Neural cell (in vitro differentiated cells): ENCODE data around the gene CABCOCO1. TPM values are rescaled to one million over a fixed set of nuclear protein-coding genes. Genes with fewer than 3 reads are reported as not detected.

Experiments used
- H2AFZ ChIP-seq: fragments of 200-600, 300-800 bp; sonication (generic), shearing (Covaris generic); 2 replicates; pipeline ENCODE4 v1.6.0; 2014; ENCODE audit warnings: low read depth, mild to moderate bottlenecking, antibody characterized with exemption, low read length, moderate library complexity
- H3F3A ChIP-seq: fragments of 200-600 bp; shearing (Covaris generic); 2 replicates; pipeline ENCODE4 v1.6.1; 2016; ENCODE audit warnings: mild to moderate bottlenecking, moderate library complexity, mixed read lengths, antibody characterized with exemption, low read length; ENCODE audit not compliant: insufficient read depth, poor library complexity, severe bottlenecking
- H3K27ac ChIP-seq: fragments of 200-600, 300-800 bp; sonication (generic), shearing (Covaris generic); 2 replicates; pipeline ENCODE4 v1.5.1; 2014; ENCODE audit warnings: mild to moderate bottlenecking, low read length, moderate library complexity
- H3K27me3 ChIP-seq: fragments of 300-800, 200-600 bp; sonication (generic), shearing (Covaris generic); 2 replicates; pipeline ENCODE4 v1.6.0; 2014; ENCODE audit warnings: mild to moderate bottlenecking, low read depth, low read length, moderate library complexity; ENCODE audit not compliant: insufficient read depth
- H3K36me3 ChIP-seq: fragments of 300-800, 200-600 bp; sonication (generic), shearing (Covaris generic); 2 replicates; pipeline ENCODE4 v1.5.1; 2014; ENCODE audit warnings: mild to moderate bottlenecking, antibody characterized with exemption, low read length, moderate library complexity; ENCODE audit not compliant: insufficient read depth
- H3K4me2 ChIP-seq: fragments of 300-800, 200-600 bp; sonication (generic), shearing (Covaris generic); 2 replicates; pipeline ENCODE4 v1.6.0; 2014; ENCODE audit warnings: mild to moderate bottlenecking, low read length
- H3K4me3 ChIP-seq: fragments of 300-800, 200-600 bp; sonication (generic), shearing (Covaris generic); 2 replicates; pipeline ENCODE4 v1.5.1; 2014; ENCODE audit warnings: mild to moderate bottlenecking, low read length, moderate library complexity
- H3K79me2 ChIP-seq: fragments of 200-600 bp; shearing (Covaris generic); replicated peaks from 2 replicates; pipeline ENCODE4 v1.6.0; 2014; ENCODE audit warnings: mild to moderate bottlenecking, low read length, moderate library complexity; ENCODE audit not compliant: insufficient read depth
- H3K9ac ChIP-seq: fragments of 300-800, 200-600 bp; sonication (generic), shearing (Covaris generic); 2 replicates; pipeline ENCODE4 v1.6.1; 2016; ENCODE audit warnings: mild to moderate bottlenecking, low read length, mixed read lengths
- H3K9me2 ChIP-seq: fragments of 200-600 bp; shearing (Covaris generic); 2 replicates; pipeline ENCODE4 v1.6.1; 2016; ENCODE audit warnings: mild to moderate bottlenecking, low read length, mixed read lengths; ENCODE audit not compliant: insufficient read depth
- H3K9me3 ChIP-seq: fragments of 200-600, 300-800 bp; sonication (generic), shearing (Covaris generic); 2 replicates; pipeline ENCODE4 v1.6.1; 2016; ENCODE audit warnings: mild to moderate bottlenecking, mixed run types, low read length, moderate library complexity, mixed read lengths
- H4K20me1 ChIP-seq: fragments of 200-600 bp; shearing (Covaris generic); 2 replicates; pipeline ENCODE4 v1.6.1; 2016; ENCODE audit warnings: mild to moderate bottlenecking, mixed run types; ENCODE audit not compliant: insufficient read depth
- EP300 ChIP-seq: fragments of 450-650 bp; conservative IDR thresholded peaks from 2 replicates; pipeline ENCODE4 v1.6.1; 2014; ENCODE audit warnings: antibody characterized with exemption, mild to moderate bottlenecking, moderate library complexity; ENCODE audit not compliant: poor library complexity, severe bottlenecking
- EZH2 ChIP-seq: fragments of 200-600, 300-800 bp; shearing (Covaris generic), sonication (generic); IDR thresholded peaks from 2 replicates; pipeline ENCODE4 v1.6.1; 2014; ENCODE audit warnings: antibody characterized with exemption, low read length, borderline replicate concordance, mild to moderate bottlenecking; ENCODE audit not compliant: insufficient read depth, poor library complexity, severe bottlenecking
- MXI1 ChIP-seq: fragments of 450-650 bp; conservative IDR thresholded peaks from 2 replicates; pipeline ENCODE4 v1.6.1; 2014; ENCODE audit warnings: antibody characterized with exemption, mild to moderate bottlenecking; ENCODE audit not compliant: poor library complexity, severe bottlenecking
- POLR2AphosphoS5 ChIP-seq: IDR thresholded peaks from 2 replicates; pipeline ENCODE4 v1.6.1; 2012
- RAD21 ChIP-seq: fragments of 450-650 bp; conservative IDR thresholded peaks from 2 replicates; pipeline ENCODE4 v1.6.1; 2014; ENCODE audit warnings: antibody characterized with exemption, mild to moderate bottlenecking, moderate library complexity
- SMC3 ChIP-seq: fragments of 450-650 bp; conservative IDR thresholded peaks from 2 replicates; pipeline ENCODE4 v1.6.1; 2014; ENCODE audit warnings: antibody characterized with exemption, mild to moderate bottlenecking, moderate library complexity; ENCODE audit not compliant: poor library complexity
- TAF1 ChIP-seq: IDR thresholded peaks from 2 replicates; pipeline ENCODE4 v1.6.1; 2012; ENCODE audit warnings: low read depth
- polyA plus RNA-seq: library from polyadenylated mRNA; depleted of rRNA; stranded (reverse); fragments of >200 nt; gene quantifications from 2 replicates; pipeline ENCODE4 v1.2.3, GENCODE V29; 2014
- TF ChIP-seq, protein P1 (sequence below): fragments of 450-650 bp; IDR thresholded peaks from 2 replicates; pipeline ENCODE4 v1.5.1; 2014; ENCODE audit warnings: antibody characterized with exemption, mild to moderate bottlenecking, moderate library complexity; ENCODE audit not compliant: poor library complexity, severe bottlenecking
- TF ChIP-seq, protein P2 (sequence below): IDR thresholded peaks from 2 replicates; pipeline ENCODE4 v1.6.1; 2012; ENCODE audit warnings: borderline replicate concordance

CABCOCO1 gene
- polyA plus RNA-seq, 1 donor from 2014 or later: 0.31 TPM

GRCh38 chr10:61664985-61665384 is 2.3 kb downstream of the CABCOCO1 start:
- no peaks in the 10 kb centered on the region for H3F3A ChIP-seq

DNA sequence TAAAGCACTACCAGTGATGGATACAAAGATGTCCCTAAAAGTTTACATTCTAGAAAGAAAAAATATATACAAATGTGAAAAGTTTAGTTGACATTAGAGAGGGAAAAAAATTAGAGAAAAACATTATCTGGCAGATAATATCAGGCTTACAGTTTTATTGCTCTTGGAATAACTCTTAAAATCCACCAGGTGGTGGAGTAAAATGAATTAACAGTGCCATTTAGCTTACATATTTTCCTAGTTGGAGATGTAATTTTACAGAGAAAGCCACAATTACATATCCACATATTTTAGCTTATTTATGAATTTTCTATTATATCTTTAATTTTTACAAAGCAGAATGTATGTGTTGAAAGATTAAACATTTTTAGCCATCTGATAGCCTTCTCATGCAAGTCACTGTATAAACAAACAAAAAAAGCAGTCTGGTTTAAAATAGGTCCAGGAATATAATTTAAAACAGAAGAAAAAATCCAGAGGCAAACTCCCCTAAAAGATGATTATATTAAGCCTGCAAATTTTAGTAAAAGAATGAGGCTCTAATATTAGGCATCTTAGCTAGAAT is 6.5 kb downstream of the CABCOCO1 start:
- Histone ChIP-seq H4K20me1 (no peaks in the 10 kb centered on the region), H3K36me3 (no peaks in the 10 kb centered on the region), H3K4me2 (no peak overlapping the region), H3K9me2 (no peaks in the 10 kb centered on the region), H3K9ac (no peak overlapping the region), H3K27ac (no peak overlapping the region), H2AFZ (no peak overlapping the region), H3K9me3 (no peaks in the 10 kb centered on the region), H3K27me3 (no peaks in the 10 kb centered on the region), H3K79me2 (no peaks in the 10 kb centered on the region), H3K4me3 (no peak overlapping the region), H3F3A (no peaks in the 10 kb centered on the region)
- no peak for TF ChIP-seq EP300
- TF ChIP-seq SMC3: no peak
- TF ChIP-seq, protein P1, sequence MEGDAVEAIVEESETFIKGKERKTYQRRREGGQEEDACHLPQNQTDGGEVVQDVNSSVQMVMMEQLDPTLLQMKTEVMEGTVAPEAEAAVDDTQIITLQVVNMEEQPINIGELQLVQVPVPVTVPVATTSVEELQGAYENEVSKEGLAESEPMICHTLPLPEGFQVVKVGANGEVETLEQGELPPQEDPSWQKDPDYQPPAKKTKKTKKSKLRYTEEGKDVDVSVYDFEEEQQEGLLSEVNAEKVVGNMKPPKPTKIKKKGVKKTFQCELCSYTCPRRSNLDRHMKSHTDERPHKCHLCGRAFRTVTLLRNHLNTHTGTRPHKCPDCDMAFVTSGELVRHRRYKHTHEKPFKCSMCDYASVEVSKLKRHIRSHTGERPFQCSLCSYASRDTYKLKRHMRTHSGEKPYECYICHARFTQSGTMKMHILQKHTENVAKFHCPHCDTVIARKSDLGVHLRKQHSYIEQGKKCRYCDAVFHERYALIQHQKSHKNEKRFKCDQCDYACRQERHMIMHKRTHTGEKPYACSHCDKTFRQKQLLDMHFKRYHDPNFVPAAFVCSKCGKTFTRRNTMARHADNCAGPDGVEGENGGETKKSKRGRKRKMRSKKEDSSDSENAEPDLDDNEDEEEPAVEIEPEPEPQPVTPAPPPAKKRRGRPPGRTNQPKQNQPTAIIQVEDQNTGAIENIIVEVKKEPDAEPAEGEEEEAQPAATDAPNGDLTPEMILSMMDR: no peak
- TF ChIP-seq TAF1: no peak
- no peak for TF ChIP-seq POLR2AphosphoS5
- no peak for TF ChIP-seq RAD21
- TF ChIP-seq EZH2: no peak
- TF ChIP-seq, protein P2, sequence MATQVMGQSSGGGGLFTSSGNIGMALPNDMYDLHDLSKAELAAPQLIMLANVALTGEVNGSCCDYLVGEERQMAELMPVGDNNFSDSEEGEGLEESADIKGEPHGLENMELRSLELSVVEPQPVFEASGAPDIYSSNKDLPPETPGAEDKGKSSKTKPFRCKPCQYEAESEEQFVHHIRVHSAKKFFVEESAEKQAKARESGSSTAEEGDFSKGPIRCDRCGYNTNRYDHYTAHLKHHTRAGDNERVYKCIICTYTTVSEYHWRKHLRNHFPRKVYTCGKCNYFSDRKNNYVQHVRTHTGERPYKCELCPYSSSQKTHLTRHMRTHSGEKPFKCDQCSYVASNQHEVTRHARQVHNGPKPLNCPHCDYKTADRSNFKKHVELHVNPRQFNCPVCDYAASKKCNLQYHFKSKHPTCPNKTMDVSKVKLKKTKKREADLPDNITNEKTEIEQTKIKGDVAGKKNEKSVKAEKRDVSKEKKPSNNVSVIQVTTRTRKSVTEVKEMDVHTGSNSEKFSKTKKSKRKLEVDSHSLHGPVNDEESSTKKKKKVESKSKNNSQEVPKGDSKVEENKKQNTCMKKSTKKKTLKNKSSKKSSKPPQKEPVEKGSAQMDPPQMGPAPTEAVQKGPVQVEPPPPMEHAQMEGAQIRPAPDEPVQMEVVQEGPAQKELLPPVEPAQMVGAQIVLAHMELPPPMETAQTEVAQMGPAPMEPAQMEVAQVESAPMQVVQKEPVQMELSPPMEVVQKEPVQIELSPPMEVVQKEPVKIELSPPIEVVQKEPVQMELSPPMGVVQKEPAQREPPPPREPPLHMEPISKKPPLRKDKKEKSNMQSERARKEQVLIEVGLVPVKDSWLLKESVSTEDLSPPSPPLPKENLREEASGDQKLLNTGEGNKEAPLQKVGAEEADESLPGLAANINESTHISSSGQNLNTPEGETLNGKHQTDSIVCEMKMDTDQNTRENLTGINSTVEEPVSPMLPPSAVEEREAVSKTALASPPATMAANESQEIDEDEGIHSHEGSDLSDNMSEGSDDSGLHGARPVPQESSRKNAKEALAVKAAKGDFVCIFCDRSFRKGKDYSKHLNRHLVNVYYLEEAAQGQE: no peak
- no peak for TF ChIP-seq MXI1

More at GRCh38 chr10:61664985-61665384, 2.3 kb downstream of the CABCOCO1 start:
- Histone ChIP-seq H3K27ac (no peak overlapping the region), H3K27me3 (no peaks in the 10 kb centered on the region), H3K9me2 (no peaks in the 10 kb centered on the region), H4K20me1 (no peaks in the 10 kb centered on the region), H2AFZ (no peak overlapping the region), H3K79me2 (no peaks in the 10 kb centered on the region), H3K4me2 (no peak overlapping the region), H3K4me3 (no peak overlapping the region), H3K36me3 (no peaks in the 10 kb centered on the region), H3K9ac (no peak overlapping the region), H3K9me3 (no peaks in the 10 kb centered on the region)
- TF ChIP-seq TAF1: no peak
- no peak for TF ChIP-seq POLR2AphosphoS5
- TF ChIP-seq SMC3: no peak
- TF ChIP-seq MXI1: no peak
- no peak for TF ChIP-seq EP300
- TF ChIP-seq, protein P2: no peak
- TF ChIP-seq, protein P1: no peak
- TF ChIP-seq RAD21: no peak
- TF ChIP-seq EZH2: no peak
